22Rv1 (cell line): ENCODE results near the gene CAPN1.

Experiments
- CTCF ChIP-seq: fragments of 450-650 bp; IDR thresholded peaks from 2 replicates; pipeline ENCODE4 v1.5.1; 2017; ENCODE audit warnings: mild to moderate bottlenecking
- ZFX ChIP-seq: fragments of 450-650 bp; IDR thresholded peaks from 2 replicates; pipeline ENCODE4 v1.6.1; 2017; ENCODE audit warnings: antibody characterized with exemption, borderline replicate concordance

DNA sequence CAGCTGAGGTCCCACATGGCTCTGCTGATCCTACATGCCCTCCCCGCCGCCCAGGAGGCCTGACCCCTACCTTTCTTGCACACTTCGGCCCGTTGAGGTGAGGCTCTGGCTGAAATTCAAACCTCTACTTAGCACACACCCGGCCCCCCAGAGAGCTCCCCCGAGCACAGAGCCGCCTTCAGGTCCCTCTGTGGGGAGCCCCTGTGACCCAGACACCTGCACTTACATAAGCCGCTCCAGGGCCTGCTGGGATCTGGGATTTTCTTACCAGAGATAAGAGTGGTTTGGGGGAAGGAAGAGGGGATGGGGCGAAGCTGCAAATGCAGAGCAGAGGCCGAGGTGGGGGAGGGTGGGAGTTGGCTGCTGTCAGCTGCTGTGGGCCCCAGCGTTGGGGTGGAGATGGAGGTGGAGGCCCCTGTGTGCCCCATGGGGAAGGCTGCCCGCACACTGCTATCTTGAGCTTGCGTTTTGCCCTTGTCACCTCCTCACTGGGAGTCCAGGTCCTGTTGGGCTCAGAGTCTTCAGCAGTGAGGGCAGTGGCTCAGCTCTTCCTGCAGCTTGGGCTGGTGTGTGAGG is 30.6 kb downstream of the CAPN1 start:
- TF ChIP-seq ZFX (no peak), CTCF (no peak)
